Fibroblast of pulmonary artery (primary cell): ENCODE measurements around the gene PLA2G10.

ENCODE experiments used
- DNase-seq: peaks from one replicate; pipeline ENCODE4 v3.0.0-alpha.2; 2010; ENCODE audit warnings: low read depth
- H3K4me3 ChIP-seq: replicated peaks from 2 replicates; pipeline ENCODE4 v1.5.1; 2011; ENCODE audit warnings: low read depth, mild to moderate bottlenecking, control low read depth, low read length, moderate library complexity
- CTCF ChIP-seq: IDR thresholded peaks from 2 replicates; pipeline ENCODE4 v1.5.1; 2011; ENCODE audit warnings: mild to moderate bottlenecking, control low read depth, low read length, inconsistent platforms; ENCODE audit errors: missing control alignments

PLA2G10 gene

GRCh38 chr16:14629919-14630619 is 64.0 kb downstream of the PLA2G10 start, which contains the start of gene PARN:
Gene PARN, minus strand, starts transcription at chr16:14630260. Its CDS starts 135 bp downstream, at chr16:14630125.
- no peak for TF ChIP-seq CTCF
- H3K4me3 ChIP-seq: peak within 1 kb of the TSS; percentile 92
- DNase-seq: peak; percentile 97

GRCh38 chr16:14629612-14629918 is 64.5 kb downstream of the PLA2G10 start:
- no peak for TF ChIP-seq CTCF
- H3K4me3 ChIP-seq: peak overlapping the region; percentile 92
- DNase-seq: no peak

- H3K4me3 ChIP-seq: peak overlapping the region; percentile 92
- DNase-seq: peak; percentile 7
- TF ChIP-seq CTCF: no peak
Measured at GRCh38 chr16:14628806-14629611, 65.1 kb downstream of the PLA2G10 start.

GRCh38 chr16:14627078-14627477 is 67.0 kb downstream of the PLA2G10 start:
- DNase-seq: no peak
- TF ChIP-seq CTCF: no peak
- no peak overlapping the region for H3K4me3 ChIP-seq
